Endothelial cell of umbilical vein (primary cell): ENCODE results near the gene NFIC. TPM values are rescaled to one million over a fixed set of nuclear protein-coding genes. Genes with fewer than 3 reads are reported as not detected.
"Not testable (repeated sequence)": the region's sequence is repeated elsewhere in the genome, so short reads cannot be mapped to it uniquely, and the experiment has no call there.

Experiments used
- BruUV-seq: library from RNA; stranded (reverse); fragments of 400-500 nt; replicated peaks from 2 replicates; lab custom pipeline; 2021; lab: Mats Ljungman, UMichigan
- CTCF ChIA-PET: fragments of 300-600, 350-600 bp; sonication (Branson Sonifier 250); formaldehyde crosslinking; loops from one replicate; lab custom pipeline; 2021; ENCODE audit warnings: antibody characterized with exemption, inconsistent platforms; lab: Charles Lee
- POLR2A ChIA-PET: fragments of 300-600, 350-600 bp; sonication (Branson Sonifier 250); formaldehyde crosslinking; loops from one replicate; lab custom pipeline; 2021; ENCODE audit warnings: antibody characterized with exemption, inconsistent platforms; lab: Charles Lee
- DNase-seq: peaks from one replicate; pipeline ENCODE4 v3.0.0-alpha.2; 2011; ENCODE audit warnings: low read depth, low spot score
- FAIRE-seq: peaks from 2 replicates; lab custom pipeline; 2011; peaks lifted over from hg19 to GRCh38; lab: Jason Lieb, UNC
- H2AFZ ChIP-seq: 2 replicates; pipeline ENCODE4 v1.6.0; 2012; ENCODE audit warnings: low read depth, low read length, control low read depth, inconsistent platforms
- H3K27ac ChIP-seq: 2 replicates; pipeline ENCODE4 v1.5.1; 2011; ENCODE audit warnings: low read depth, mild to moderate bottlenecking, control low read depth, low read length, moderate library complexity; ENCODE audit not compliant: insufficient read depth
- H3K27me3 ChIP-seq, 2 experiments: 2 replicates each; pipeline versions ENCODE4 v1.6.0 to v1.6.1; 2011; ENCODE audit warnings: low read length in 2 of 2, mixed read lengths in 1 of 2; ENCODE audit not compliant: control insufficient read depth in 2 of 2, insufficient read depth in 2 of 2
- H3K36me3 ChIP-seq, 2 experiments: 2 replicates in 1 of 2; 3 replicates in 1 of 2; pipeline ENCODE4 v1.5.1; 2011; ENCODE audit warnings: low read length in 2 of 2, mild to moderate bottlenecking in 1 of 2, moderate library complexity in 1 of 2; ENCODE audit not compliant: control insufficient read depth in 2 of 2, insufficient read depth in 2 of 2; ENCODE audit errors: extremely low read depth in 1 of 2
- H3K4me1 ChIP-seq: 3 replicates; pipeline ENCODE4 v1.5.1; 2011; ENCODE audit warnings: mild to moderate bottlenecking, low read length; ENCODE audit not compliant: control insufficient read depth, insufficient read depth; ENCODE audit errors: extremely low read depth
- H3K4me2 ChIP-seq: 2 replicates; pipeline ENCODE4 v1.6.1; 2011; ENCODE audit warnings: low read length, control low read depth, mixed read lengths; ENCODE audit not compliant: insufficient read depth
- H3K4me3 ChIP-seq, 3 experiments: fragments of 200-600 bp in 1 of 3; sonication (generic), shearing (Covaris generic) in 1 of 3; replicated peaks in 1 of 3; 2 replicates each; pipeline ENCODE4 v1.5.1; 2011 to 2016; ENCODE audit warnings: control low read depth in 3 of 3, low read length in 3 of 3, mild to moderate bottlenecking in 2 of 3, inconsistent platforms in 1 of 3, low read depth in 1 of 3, moderate library complexity in 1 of 3; ENCODE audit not compliant: insufficient read depth in 1 of 3
- H3K79me2 ChIP-seq: 2 replicates; pipeline ENCODE4 v1.6.0; 2012; ENCODE audit warnings: low read length, inconsistent platforms; ENCODE audit not compliant: control insufficient read depth, insufficient read depth
- H3K9ac ChIP-seq: replicated peaks from 2 replicates; pipeline ENCODE3; 2011; ENCODE audit warnings: low read length, control low read depth; ENCODE audit not compliant: insufficient read depth; ENCODE audit errors: extremely low read depth
- H3K9me1 ChIP-seq: replicated peaks from 3 replicates; pipeline ENCODE4 v1.6.0; 2011; ENCODE audit warnings: mild to moderate bottlenecking, low read length; ENCODE audit not compliant: control insufficient read depth, insufficient read depth; ENCODE audit errors: extremely low read depth
- H3K9me3 ChIP-seq: replicated peaks from 2 replicates; pipeline ENCODE4 v1.5.1; 2012; ENCODE audit warnings: low read length, inconsistent platforms; ENCODE audit not compliant: control insufficient read depth, insufficient read depth
- H4K20me1 ChIP-seq: replicated peaks from 2 replicates; pipeline ENCODE3; 2011; ENCODE audit warnings: mild to moderate bottlenecking, low read length; ENCODE audit not compliant: control insufficient read depth, insufficient read depth; ENCODE audit errors: extremely low read depth
- CTCF ChIP-seq, 2 donors: IDR thresholded peaks; 1 replicate in 1 of 2; 2 replicates in 1 of 2; pipeline ENCODE4 v1.5.1; 2011; ENCODE audit warnings: low read length in 2 of 2, mild to moderate bottlenecking in 2 of 2, moderate library complexity in 2 of 2, control low read depth in 1 of 2, inconsistent platforms in 1 of 2, low read depth in 1 of 2; ENCODE audit not compliant: insufficient read depth in 1 of 2; ENCODE audit errors: extremely low read depth in 1 of 2
- EZH2 ChIP-seq: IDR thresholded peaks from 2 replicates; pipeline ENCODE4 v1.6.1; 2012; ENCODE audit warnings: borderline replicate concordance, low read depth, mild to moderate bottlenecking, moderate library complexity, low read length, inconsistent platforms; ENCODE audit not compliant: severe bottlenecking
- FOS ChIP-seq: IDR thresholded peaks from 2 replicates; pipeline ENCODE4 v1.6.1; 2011; ENCODE audit warnings: mild to moderate bottlenecking, low read length, moderate library complexity, borderline replicate concordance; ENCODE audit not compliant: insufficient read depth
- GATA2 ChIP-seq: IDR thresholded peaks from 2 replicates; pipeline ENCODE4 v1.7.0; 2011; ENCODE audit warnings: low read depth, mild to moderate bottlenecking, moderate library complexity, mixed read lengths, low read length; ENCODE audit not compliant: insufficient read length, insufficient read depth
- JUN ChIP-seq: IDR thresholded peaks from 2 replicates; pipeline ENCODE4 v1.6.1; 2011; ENCODE audit warnings: borderline replicate concordance, low read depth; ENCODE audit not compliant: insufficient read length, insufficient read depth
- MAX ChIP-seq: IDR thresholded peaks from 2 replicates; pipeline ENCODE4 v1.6.1; 2011; ENCODE audit not compliant: insufficient read depth, insufficient read length
- MYC ChIP-seq: IDR thresholded peaks from one replicate; pipeline ENCODE4 v1.6.1; 2011; ENCODE audit warnings: mild to moderate bottlenecking, low read depth, low read length
- POLR2AphosphoS5 ChIP-seq: IDR thresholded peaks from 2 replicates; pipeline ENCODE4 v1.6.1; 2012; ENCODE audit warnings: low read depth, mild to moderate bottlenecking, control low read depth, low read length, moderate library complexity; ENCODE audit not compliant: insufficient read depth
- dilution Hi-C: fragments of 300-500 bp; cut with MboI; formaldehyde crosslinking; loops from one replicate; pipeline ENCODE4 v1.15.0; 2019; ENCODE audit warnings: low sequenced_read_pairs; ENCODE audit not compliant: extremely low pct_ligation_motif_present
- intact Hi-C: fragments of 100-400 bp; cut with micrococcal nuclease; formaldehyde crosslinking; loops from one replicate; pipeline ENCODE4 v1.10.0; 2022
- polyA plus RNA-seq, 4 experiments: library from polyadenylated mRNA; depleted of rRNA in 3 of 4; stranded (reverse) in 3 of 4; unstranded in 1 of 4; fragments of >200 nt; gene quantifications; 2 replicates each; pipeline versions ENCODE4 v1.2.1 to v1.2.3, GENCODE V29; 2011 to 2012; ENCODE audit warnings: missing spikeins in 1 of 4
- total RNA-seq: library from RNA; stranded (reverse); gene quantifications from 2 replicates; pipeline ENCODE4 v1.2.3, GENCODE V29; 2021

The NFIC gene
- total and polyA plus RNA-seq, 2 donors (not counting 3 experiments of a cell fraction or from before 2014, with no cell fraction given): 11.4 to 133 TPM

- Histone ChIP-seq H3K4me3 (no peak overlapping the region), H2AFZ (no peak overlapping the region), H3K9ac (no peak overlapping the region), H3K4me1 (peaks cover 6% of the 10 kb centered on the region), H3K36me3 (no peaks in the 10 kb centered on the region), H4K20me1 (no peaks in the 10 kb centered on the region), H3K9me3 (no peaks in the 10 kb centered on the region), H3K9me1 (no peaks in the 10 kb centered on the region), H3K4me2 (no peak overlapping the region), H3K79me2 (peaks cover 35% of the 10 kb centered on the region), H3K27ac (no peak overlapping the region), H3K27me3 (no peaks in the 10 kb centered on the region)
- DNase-seq: no peak
- no peak for FAIRE-seq
- intact Hi-C loops (no loop called here), dilution Hi-C loops (no loop called here)
- BruUV-seq: no TSS peak
- CTCF ChIA-PET: interaction anchor here (0.6 to 2.9 kb wide), 6 partner anchors 8 to 116 kb away, joined by 3 to 18 read pairs (median 4); no protein-coding TSS in a partner anchor
- POLR2A ChIA-PET: no interaction called here
- TF ChIP-seq GATA2 (no peak), MYC (no peak), POLR2AphosphoS5 (no peak), MAX (no peak), CTCF (IDR thresholded peaks at IDR 0.05; ENCODE audit: extremely low read depth in 1 of 2, insufficient read depth in 1 of 2, low read depth in 1 of 2, low read length in 2 of 2) (no peak), EZH2 (no peak), JUN (no peak), FOS (no peak)
These were observed 54.7 kb downstream of the NFIC start for GRCh38 chr19:3420909-3421619.

GRCh38 chr19:3421656-3422055, 55.3 kb downstream of the NFIC start:
- H2AFZ ChIP-seq, BruUV-seq, H3K4me1 ChIP-seq, H3K9me3 ChIP-seq, intact Hi-C loops, DNase-seq, FAIRE-seq, H3K27me3 ChIP-seq, H3K9me1 ChIP-seq, H3K36me3 ChIP-seq, POLR2A ChIA-PET, H4K20me1 ChIP-seq, H3K27ac ChIP-seq, H3K4me2 ChIP-seq, H3K9ac ChIP-seq, dilution Hi-C loops, H3K4me3 ChIP-seq: not testable (repeated sequence)
- CTCF ChIA-PET: interaction anchor here (1.2 to 2.9 kb wide), 2 partner anchors 8 to 48 kb away, joined by 3 to 18 read pairs; no protein-coding TSS in a partner anchor
- H3K79me2 ChIP-seq: peaks cover 39% of the 10 kb centered on the region
